IMR-90 (cell line): Measurements from ENCODE around the gene KRTAP4-1. TPM values are rescaled to one million over a fixed set of nuclear protein-coding genes. Genes with fewer than 3 reads are reported as not detected.

Source experiments
- ATAC-seq: fragments of 200-7000 bp; cut with Tn5 transposase; 2 replicates; pipeline ENCODE4 v1.9.1; 2020; ENCODE audit warnings: low read depth, mild to moderate bottlenecking, moderate library complexity
- BruUV-seq: library from RNA; stranded (reverse); fragments of 400-500 nt; replicated peaks from 2 replicates; lab custom pipeline; 2021; lab: Mats Ljungman, UMichigan
- CTCF ChIA-PET: fragments of 300-600 bp; formaldehyde crosslinking; extraction: SDS; loops from one replicate; lab custom pipeline; 2021; ENCODE audit warnings: antibody characterized with exemption; lab: Yijun Ruan, JAX
- POLR2A ChIA-PET: fragments of 300-600 bp; sonication (Branson Sonifier 250); formaldehyde crosslinking; loops from one replicate; lab custom pipeline; 2022; ENCODE audit warnings: antibody characterized with exemption; ENCODE audit not compliant: unreplicated experiment; lab: Charles Lee
- DNase-seq: peaks from one replicate; pipeline ENCODE4 v3.0.0; 2013
- H2AFZ ChIP-seq: replicated peaks from 2 replicates; pipeline ENCODE3; 2013; ENCODE audit warnings: low read length, mild to moderate bottlenecking; ENCODE audit not compliant: poor library complexity
- H2AK5ac ChIP-seq: 2 replicates; pipeline ENCODE4 v1.6.1; 2013; ENCODE audit warnings: low read depth, low read length, inconsistent platforms
- H2AK9ac ChIP-seq: replicated peaks from 2 replicates; pipeline ENCODE3; 2013; ENCODE audit warnings: mild to moderate bottlenecking, low read depth, low read length, moderate library complexity; ENCODE audit not compliant: poor library complexity
- H2BK120ac ChIP-seq: 2 replicates; pipeline ENCODE4 v1.6.1; 2013; ENCODE audit warnings: low read depth, low read length, inconsistent platforms
- H2BK15ac ChIP-seq: 3 replicates; pipeline ENCODE4 v1.6.1; 2013; ENCODE audit warnings: low read depth, low read length, inconsistent platforms
- H2BK20ac ChIP-seq: 2 replicates; pipeline ENCODE4 v1.6.1; 2013; ENCODE audit warnings: low read depth, mild to moderate bottlenecking, inconsistent platforms, low read length, moderate library complexity
- H2BK5ac ChIP-seq: 2 replicates; pipeline ENCODE4 v1.6.1; 2013; ENCODE audit warnings: mild to moderate bottlenecking, low read depth, low read length, inconsistent platforms; ENCODE audit not compliant: poor library complexity, severe bottlenecking
- H3K14ac ChIP-seq: replicated peaks from 2 replicates; pipeline ENCODE4 v1.6.1; 2013; ENCODE audit warnings: low read depth, low read length, inconsistent platforms
- H3K18ac ChIP-seq: 2 replicates; pipeline ENCODE4 v1.6.1; 2013; ENCODE audit warnings: low read depth, low read length, control low read depth
- H3K23ac ChIP-seq: 2 replicates; pipeline ENCODE4 v1.6.1; 2013; ENCODE audit warnings: low read depth, low read length, inconsistent platforms
- H3K27ac ChIP-seq: 2 replicates; pipeline ENCODE4 v1.5.1; 2013; ENCODE audit warnings: mild to moderate bottlenecking, control low read depth, low read length; ENCODE audit not compliant: insufficient read depth
- H3K27me3 ChIP-seq: 2 replicates; pipeline ENCODE4 v1.6.1; 2013; ENCODE audit warnings: low read length; ENCODE audit not compliant: control insufficient read depth, insufficient read depth
- H3K36me3 ChIP-seq: 2 replicates; pipeline ENCODE4 v1.6.1; 2013; ENCODE audit warnings: low read length, mixed read lengths; ENCODE audit not compliant: control insufficient read depth, insufficient read depth
- H3K4ac ChIP-seq: 2 replicates; pipeline ENCODE4 v1.6.1; 2013; ENCODE audit warnings: low read depth, low read length, inconsistent platforms
- H3K4me1 ChIP-seq: 2 replicates; pipeline ENCODE4 v1.6.1; 2013; ENCODE audit warnings: low read length, mixed read lengths; ENCODE audit not compliant: control insufficient read depth, insufficient read depth
- H3K4me2 ChIP-seq: 2 replicates; pipeline ENCODE4 v1.6.1; 2013; ENCODE audit warnings: low read depth, mild to moderate bottlenecking, control low read depth, low read length, moderate library complexity
- H3K4me3 ChIP-seq: 2 replicates; pipeline ENCODE4 v1.5.1; 2013; ENCODE audit warnings: low read depth, mild to moderate bottlenecking, control low read depth, low read length, moderate library complexity; ENCODE audit not compliant: insufficient read depth
- H3K56ac ChIP-seq: 2 replicates; pipeline ENCODE4 v1.6.1; 2013; ENCODE audit warnings: low read length, inconsistent platforms; ENCODE audit not compliant: insufficient read depth; ENCODE audit errors: extremely low read depth
- H3K79me1 ChIP-seq, 2 experiments: 2 replicates each; pipeline ENCODE4 v1.6.1; 2013; ENCODE audit warnings: low read length in 2 of 2, inconsistent platforms in 1 of 2, low read depth in 1 of 2
- H3K9ac ChIP-seq: 2 replicates; pipeline ENCODE4 v1.6.1; 2013; ENCODE audit warnings: low read depth, low read length, control low read depth
- H3K9me1 ChIP-seq: 2 replicates; pipeline ENCODE4 v1.6.1; 2013; ENCODE audit warnings: low read length, inconsistent platforms; ENCODE audit not compliant: insufficient read depth
- H3K9me3 ChIP-seq: 2 replicates; pipeline ENCODE4 v1.6.1; 2013; ENCODE audit warnings: low read length; ENCODE audit not compliant: control insufficient read depth, insufficient read depth
- H4K20me1 ChIP-seq: 2 replicates; pipeline ENCODE4 v1.6.1; 2013; ENCODE audit warnings: low read length, inconsistent platforms; ENCODE audit not compliant: insufficient read depth
- H4K5ac ChIP-seq: 2 replicates; pipeline ENCODE4 v1.6.1; 2013; ENCODE audit warnings: mild to moderate bottlenecking, low read depth, low read length, control low read depth
- H4K8ac ChIP-seq, 2 experiments: 2 replicates each; pipeline ENCODE4 v1.6.1; 2013; ENCODE audit warnings: low read depth in 2 of 2, low read length in 2 of 2, control low read depth in 1 of 2, inconsistent platforms in 1 of 2
- H4K91ac ChIP-seq: 2 replicates; pipeline ENCODE4 v1.6.1; 2013; ENCODE audit warnings: low read depth, low read length, inconsistent platforms; ENCODE audit not compliant: insufficient read depth
- CEBPB ChIP-seq: IDR thresholded peaks from 2 replicates; pipeline ENCODE4 v1.6.1; 2012; ENCODE audit warnings: low read depth, low read length, improper control_type of control experiment
- RFX5 ChIP-seq: IDR thresholded peaks from 2 replicates; pipeline ENCODE4 v1.8.0; 2012; ENCODE audit warnings: low read depth, mild to moderate bottlenecking, low read length, moderate library complexity
- dilution Hi-C: fragments of 300-500 bp; cut with HindIII; formaldehyde crosslinking; loops from one replicate; pipeline ENCODE4 v1.14.3; 2018; ENCODE audit warnings: low sequenced_read_pairs; ENCODE audit not compliant: unreplicated experiment
- in situ Hi-C: fragments of 300-500 bp; cut with MboI; formaldehyde crosslinking; loops from 3 replicates; pipeline ENCODE4 v1.14.3; 2019; ENCODE audit warnings: low sequenced_read_pairs, inconsistent platforms, mixed read lengths
- intact Hi-C: fragments of 100-400 bp; cut with micrococcal nuclease; formaldehyde crosslinking; loops from 2 replicates; pipeline ENCODE4 v1.10.0; 2022
- polyA plus RNA-seq, 3 experiments: library from polyadenylated mRNA; depleted of rRNA; stranded (reverse); fragments of >200 nt; gene quantifications; 2 replicates each; pipeline ENCODE4 v1.2.3, GENCODE V29; 2012; ENCODE audit warnings: low replicate concordance in 1 of 3
- total RNA-seq: library from RNA; depleted of rRNA; stranded (reverse); fragments of >200 nt; gene quantifications from 2 replicates; pipeline ENCODE4 v1.2.3, GENCODE V29; 2012

KRTAP4-1 gene
- total and polyA plus RNA-seq, 2 of the 4 experiments (the other 2 are of a cell fraction), result not detected

- no peak overlapping the region for H3K23ac ChIP-seq
- H3K4me1 ChIP-seq, result no peaks in the 10 kb centered on the region; the same call in 1 of the 2 replicates
- H3K14ac ChIP-seq, result no peak overlapping the region
- DNase-seq (no peak), ATAC-seq (no peak)
- in situ Hi-C loops (no loop called here), intact Hi-C loops (no loop called here), dilution Hi-C loops (no loop called here)
- peaks cover 5% of the 10 kb centered on the region for H3K9me3 ChIP-seq
- H3K9ac ChIP-seq, result no peak overlapping the region
- no peak overlapping the region for H3K18ac ChIP-seq
- no peak overlapping the region; the same call in 1 of the 2 replicates for H4K5ac ChIP-seq
- no peak overlapping the region for H2AK5ac ChIP-seq
- H3K9me1 ChIP-seq, result no peaks in the 10 kb centered on the region
- no peak overlapping the region for H2AK9ac ChIP-seq
- no peak overlapping the region for H2BK15ac ChIP-seq
- H2AFZ ChIP-seq, result no peak overlapping the region
- no peaks in the 10 kb centered on the region for H4K20me1 ChIP-seq
- TF ChIP-seq CEBPB (no peak), RFX5 (no peak)
- BruUV-seq, result no TSS peak
- POLR2A ChIA-PET, result no interaction called here
- no peak overlapping the region for H3K4ac ChIP-seq
- H2BK20ac ChIP-seq, result peak overlapping the region; percentile 32; the same call in 1 of the 2 replicates
- H4K8ac ChIP-seq, result no peak overlapping the region
- H4K91ac ChIP-seq, result no peak overlapping the region
- CTCF ChIA-PET, result no interaction called here
- no peaks in the 10 kb centered on the region for H3K79me1 ChIP-seq
- H3K56ac ChIP-seq, result no peak overlapping the region
- H3K4me2 ChIP-seq, result no peak overlapping the region
- no peak overlapping the region for H2BK5ac ChIP-seq
- peak overlapping the region; percentile 3; the same call in 1 of the 2 replicates for H2BK120ac ChIP-seq
- H3K27ac ChIP-seq, result no peak overlapping the region
- H3K27me3 ChIP-seq, result no peaks in the 10 kb centered on the region
- H3K36me3 ChIP-seq, result no peaks in the 10 kb centered on the region
- H3K4me3 ChIP-seq, result no peak overlapping the region
These were observed 43.4 kb downstream of the KRTAP4-1 start for GRCh38 chr17:41141361-41141760.
